ENCODE data around the gene CLIP4. TPM values are rescaled to one million over a fixed set of nuclear protein-coding genes. Genes with fewer than 3 reads are reported as not detected.

Gene CLIP4
- total RNA-seq, 1 donor from 2014 or later: 61.1 TPM

DNA sequence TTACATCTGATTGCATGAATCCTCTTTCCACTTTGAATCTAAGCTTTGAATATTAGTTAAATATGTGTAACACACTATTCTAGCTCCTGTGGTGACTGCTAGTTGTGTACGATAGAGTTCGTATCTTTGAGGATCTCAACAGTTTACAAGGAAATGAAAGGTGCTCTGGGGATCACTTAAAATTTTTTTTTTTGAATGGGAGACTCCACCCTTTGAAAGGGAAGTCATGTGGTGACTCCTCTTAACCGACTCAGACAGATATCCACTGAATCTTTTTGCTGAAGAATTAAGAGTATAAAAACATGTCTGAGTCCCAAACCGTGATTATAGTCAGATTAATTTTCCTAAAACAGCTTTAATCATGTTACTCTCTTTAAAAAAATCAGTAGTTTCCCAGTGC is 4.0 kb downstream of the CLIP4 start:
- DNase-seq (no peak), ATAC-seq (no peak)
- Histone ChIP-seq H3K27ac (no peak overlapping the region), H3K4me3 (no peak overlapping the region), H3K27me3 (no peaks in the 10 kb centered on the region), H3K4me1 (peaks cover 36% of the 10 kb centered on the region), H3K9me3 (no peaks in the 10 kb centered on the region), H3K36me3 (peaks cover 3% of the 10 kb centered on the region)
- intact Hi-C loops (cut with DNase I): no loop called here
- TF ChIP-seq, protein P1, sequence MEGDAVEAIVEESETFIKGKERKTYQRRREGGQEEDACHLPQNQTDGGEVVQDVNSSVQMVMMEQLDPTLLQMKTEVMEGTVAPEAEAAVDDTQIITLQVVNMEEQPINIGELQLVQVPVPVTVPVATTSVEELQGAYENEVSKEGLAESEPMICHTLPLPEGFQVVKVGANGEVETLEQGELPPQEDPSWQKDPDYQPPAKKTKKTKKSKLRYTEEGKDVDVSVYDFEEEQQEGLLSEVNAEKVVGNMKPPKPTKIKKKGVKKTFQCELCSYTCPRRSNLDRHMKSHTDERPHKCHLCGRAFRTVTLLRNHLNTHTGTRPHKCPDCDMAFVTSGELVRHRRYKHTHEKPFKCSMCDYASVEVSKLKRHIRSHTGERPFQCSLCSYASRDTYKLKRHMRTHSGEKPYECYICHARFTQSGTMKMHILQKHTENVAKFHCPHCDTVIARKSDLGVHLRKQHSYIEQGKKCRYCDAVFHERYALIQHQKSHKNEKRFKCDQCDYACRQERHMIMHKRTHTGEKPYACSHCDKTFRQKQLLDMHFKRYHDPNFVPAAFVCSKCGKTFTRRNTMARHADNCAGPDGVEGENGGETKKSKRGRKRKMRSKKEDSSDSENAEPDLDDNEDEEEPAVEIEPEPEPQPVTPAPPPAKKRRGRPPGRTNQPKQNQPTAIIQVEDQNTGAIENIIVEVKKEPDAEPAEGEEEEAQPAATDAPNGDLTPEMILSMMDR (IDR thresholded peaks at IDR 0.05): no peak

DNA sequence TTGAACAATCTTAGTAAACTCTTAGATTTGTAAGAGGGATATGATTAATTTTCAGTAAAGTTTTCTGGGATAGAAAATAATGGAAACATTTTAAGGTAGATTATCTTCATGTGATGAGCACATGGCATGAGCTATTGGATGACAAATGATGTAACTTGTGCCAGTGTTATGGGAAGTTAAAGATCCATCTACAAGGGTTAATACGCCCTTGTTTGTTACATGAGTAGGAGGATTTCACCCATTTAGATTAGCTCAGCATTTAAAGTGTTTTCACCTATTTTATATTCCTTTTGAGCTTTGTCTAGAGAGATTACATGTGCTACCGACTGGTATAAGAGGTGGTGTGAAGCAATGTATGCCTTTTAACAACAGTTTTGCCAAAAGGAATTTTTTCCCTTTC is 5.6 kb downstream of the CLIP4 start:
- Histone ChIP-seq H3K9me3 (no peaks in the 10 kb centered on the region), H3K27ac (no peak overlapping the region), H3K27me3 (no peaks in the 10 kb centered on the region), H3K4me1 (peaks cover 32% of the 10 kb centered on the region), H3K36me3 (peaks cover 3% of the 10 kb centered on the region), H3K4me3 (no peak overlapping the region)
- TF ChIP-seq, protein P1 (IDR thresholded peaks at IDR 0.05): no peak
- DNase-seq (no peak), ATAC-seq (peak; percentile 19)
- intact Hi-C loops (cut with DNase I): no loop called here

DNA sequence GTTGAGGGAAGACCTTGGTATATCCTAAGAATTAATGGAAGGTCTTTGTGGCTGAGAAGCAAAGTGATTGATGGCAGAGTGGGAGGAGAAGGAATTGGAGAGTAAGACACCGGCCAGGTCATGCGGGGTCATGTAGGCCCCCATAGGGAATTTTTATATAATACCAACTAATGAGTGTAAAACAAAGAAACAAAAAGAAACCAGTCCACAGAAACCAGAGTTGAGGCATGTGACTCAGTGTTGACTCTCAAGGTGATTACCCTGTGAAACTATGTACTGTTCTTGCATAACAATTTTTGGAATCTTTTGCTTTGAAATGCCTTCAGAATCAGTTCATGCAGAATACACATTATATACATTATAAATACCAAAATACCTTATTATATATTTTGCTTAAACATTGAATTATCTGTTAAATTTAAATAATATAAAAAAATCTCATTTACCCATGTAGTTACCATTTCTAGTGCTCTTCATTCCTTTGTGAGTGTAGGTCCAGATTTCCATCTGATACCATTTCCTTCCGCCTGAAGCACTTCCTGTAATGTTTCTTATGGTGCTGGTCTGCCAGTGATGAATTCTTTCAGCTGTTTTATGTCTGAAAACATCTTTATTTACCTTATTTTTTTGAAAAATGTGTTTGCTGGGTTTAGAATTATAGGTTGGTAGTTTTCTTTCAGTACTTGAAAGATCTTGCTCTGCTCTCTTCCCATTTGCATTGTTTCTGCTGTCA is 8.6 kb downstream of the CLIP4 start:
- no peak overlapping the region for H3K27ac ChIP-seq
- no peaks in the 10 kb centered on the region for H3K27me3 ChIP-seq
- TF ChIP-seq, protein P1 (IDR thresholded peaks at IDR 0.05): no peak
- ATAC-seq (peak; percentile 20), DNase-seq (no peak)
- H3K36me3 ChIP-seq: peaks cover 3% of the 10 kb centered on the region
- H3K4me3 ChIP-seq: no peak overlapping the region
- intact Hi-C loops (cut with DNase I): no loop called here
- peaks cover 26% of the 10 kb centered on the region for H3K4me1 ChIP-seq
- no peaks in the 10 kb centered on the region for H3K9me3 ChIP-seq

DNA sequence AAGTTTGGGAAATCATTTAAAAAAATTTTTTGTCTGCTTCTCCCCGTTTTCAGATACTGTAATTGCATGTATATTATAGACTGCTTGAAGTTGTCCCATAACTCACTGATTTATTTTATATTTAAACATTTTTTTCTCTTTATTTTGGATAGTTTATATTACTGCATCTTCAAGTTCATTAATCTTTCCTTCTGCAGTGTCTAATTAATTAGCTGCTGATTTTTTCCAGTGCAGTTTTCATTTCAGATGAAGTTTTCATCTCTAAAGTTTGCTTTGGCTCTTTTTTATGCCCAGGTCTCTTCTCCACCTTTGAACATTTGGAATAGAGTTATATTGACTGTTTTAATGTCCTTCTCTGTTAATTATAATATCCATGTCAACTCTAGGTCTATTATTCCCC is 9.3 kb downstream of the CLIP4 start:
- H3K36me3 ChIP-seq: peaks cover 3% of the 10 kb centered on the region
- no peak overlapping the region for H3K4me3 ChIP-seq
- peaks cover 25% of the 10 kb centered on the region for H3K4me1 ChIP-seq
- intact Hi-C loops (cut with DNase I): no loop called here
- ATAC-seq: no peak
- H3K9me3 ChIP-seq: no peaks in the 10 kb centered on the region
- H3K27ac ChIP-seq: no peak overlapping the region
- no peak for DNase-seq
- TF ChIP-seq, protein P1 (IDR thresholded peaks at IDR 0.05): no peak
- H3K27me3 ChIP-seq: no peaks in the 10 kb centered on the region

DNA sequence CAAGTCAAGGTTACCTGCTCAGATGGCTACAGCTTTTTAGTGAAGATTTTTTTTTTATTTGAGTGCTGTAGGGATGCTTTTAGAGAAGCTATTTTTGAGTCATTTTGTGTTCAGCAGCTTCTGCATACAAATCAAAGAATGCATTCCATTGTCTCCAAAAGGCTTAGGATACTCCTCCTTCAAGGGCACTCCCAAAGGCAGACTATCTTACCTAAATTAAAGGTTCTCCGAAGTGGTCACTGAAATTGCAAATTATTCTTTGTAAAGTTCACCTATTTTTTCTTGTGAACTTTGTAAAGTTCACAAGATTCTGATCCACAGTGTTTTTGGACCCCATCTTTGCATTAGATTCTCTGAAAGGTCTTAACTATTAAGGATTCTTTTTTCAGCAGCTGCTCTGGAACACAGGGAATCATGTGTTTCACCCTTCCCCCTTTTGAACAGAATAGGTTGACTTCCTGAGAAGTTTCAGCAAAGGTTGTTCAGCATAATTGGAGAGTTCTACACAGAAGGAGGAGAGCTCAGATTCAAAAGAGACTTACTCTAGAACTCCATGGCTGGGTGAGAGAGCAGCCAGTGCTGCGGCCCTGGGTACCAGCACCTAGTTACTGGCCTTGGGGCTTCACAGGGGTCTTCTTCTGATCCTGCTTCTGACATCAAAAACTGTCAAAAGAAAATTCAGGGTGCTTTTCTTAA is 14.5 kb downstream of the CLIP4 start:
- Histone ChIP-seq H3K9me3 (no peaks in the 10 kb centered on the region), H3K4me1 (peaks cover 22% of the 10 kb centered on the region), H3K36me3 (peaks cover 25% of the 10 kb centered on the region), H3K27ac (peak overlapping the region; percentile 1), H3K4me3 (no peak overlapping the region), H3K27me3 (no peaks in the 10 kb centered on the region)
- peak; percentile 48 for DNase-seq
- TF ChIP-seq, protein P1 (IDR thresholded peaks at IDR 0.05): no peak
- intact Hi-C loops (cut with DNase I): no loop called here
- no peak for ATAC-seq
